Measurements from ENCODE around the gene ZMYND8.
A peak's percentile ranks its signal among the peaks of the same experiment; 100 is the strongest.
"Not testable (repeated sequence)": the region's sequence is repeated elsewhere in the genome, so short reads cannot be mapped to it uniquely, and the experiment has no call there.

Gene ZMYND8

GRCh38 chr20:47392721-47393073 is 36.2 kb upstream of the ZMYND8 start:
- in situ Hi-C loops (cut with MboI; ENCODE audit: low sequenced_read_pairs, unreplicated experiment), result loop anchor here (25.0 kb wide), 1 partner anchor 630 kb away; no protein-coding TSS in a partner anchor
- TF ChIP-seq, protein P1, sequence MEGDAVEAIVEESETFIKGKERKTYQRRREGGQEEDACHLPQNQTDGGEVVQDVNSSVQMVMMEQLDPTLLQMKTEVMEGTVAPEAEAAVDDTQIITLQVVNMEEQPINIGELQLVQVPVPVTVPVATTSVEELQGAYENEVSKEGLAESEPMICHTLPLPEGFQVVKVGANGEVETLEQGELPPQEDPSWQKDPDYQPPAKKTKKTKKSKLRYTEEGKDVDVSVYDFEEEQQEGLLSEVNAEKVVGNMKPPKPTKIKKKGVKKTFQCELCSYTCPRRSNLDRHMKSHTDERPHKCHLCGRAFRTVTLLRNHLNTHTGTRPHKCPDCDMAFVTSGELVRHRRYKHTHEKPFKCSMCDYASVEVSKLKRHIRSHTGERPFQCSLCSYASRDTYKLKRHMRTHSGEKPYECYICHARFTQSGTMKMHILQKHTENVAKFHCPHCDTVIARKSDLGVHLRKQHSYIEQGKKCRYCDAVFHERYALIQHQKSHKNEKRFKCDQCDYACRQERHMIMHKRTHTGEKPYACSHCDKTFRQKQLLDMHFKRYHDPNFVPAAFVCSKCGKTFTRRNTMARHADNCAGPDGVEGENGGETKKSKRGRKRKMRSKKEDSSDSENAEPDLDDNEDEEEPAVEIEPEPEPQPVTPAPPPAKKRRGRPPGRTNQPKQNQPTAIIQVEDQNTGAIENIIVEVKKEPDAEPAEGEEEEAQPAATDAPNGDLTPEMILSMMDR (IDR thresholded peaks at IDR 0.05; ENCODE audit: borderline replicate concordance, control extremely low read depth, extremely low read depth, insufficient read depth, missing control alignments), result no peak
- DNase-seq (ENCODE audit: low spot score), result no peak

- peak; percentile 50 for DNase-seq (ENCODE audit: low spot score)
- in situ Hi-C loops (cut with MboI; ENCODE audit: low sequenced_read_pairs, unreplicated experiment), result loop anchor here (25.0 kb wide), 1 partner anchor 630 kb away; no protein-coding TSS in a partner anchor
- TF ChIP-seq, protein P1 (IDR thresholded peaks at IDR 0.05; ENCODE audit: borderline replicate concordance, control extremely low read depth, extremely low read depth, insufficient read depth, missing control alignments), result no peak
Observed at GRCh38 chr20:47392015-47392720, 35.7 kb upstream of the ZMYND8 start.

GRCh38 chr20:47391276-47392010 is 34.9 kb upstream of the ZMYND8 start:
- in situ Hi-C loops (cut with MboI; ENCODE audit: low sequenced_read_pairs, unreplicated experiment), result loop anchor here (25.0 kb wide), 1 partner anchor 629 kb away; no protein-coding TSS in a partner anchor
- no peak for DNase-seq (ENCODE audit: low spot score)

GRCh38 chr20:47389867-47390347 is 33.4 kb upstream of the ZMYND8 start:
- TF ChIP-seq, protein P1 (IDR thresholded peaks at IDR 0.05; ENCODE audit: borderline replicate concordance, control extremely low read depth, extremely low read depth, insufficient read depth, missing control alignments), result no peak
- in situ Hi-C loops (cut with MboI; ENCODE audit: low sequenced_read_pairs, unreplicated experiment), result loop anchor here (25.0 kb wide), 1 partner anchor 628 kb away; no protein-coding TSS in a partner anchor
- DNase-seq (ENCODE audit: low spot score), result peak; percentile 49

More at GRCh38 chr20:47391276-47392010, 34.9 kb upstream of the ZMYND8 start:
- TF ChIP-seq, protein P1 (IDR thresholded peaks at IDR 0.05; ENCODE audit: borderline replicate concordance, control extremely low read depth, extremely low read depth, insufficient read depth, missing control alignments), result no peak

DNA sequence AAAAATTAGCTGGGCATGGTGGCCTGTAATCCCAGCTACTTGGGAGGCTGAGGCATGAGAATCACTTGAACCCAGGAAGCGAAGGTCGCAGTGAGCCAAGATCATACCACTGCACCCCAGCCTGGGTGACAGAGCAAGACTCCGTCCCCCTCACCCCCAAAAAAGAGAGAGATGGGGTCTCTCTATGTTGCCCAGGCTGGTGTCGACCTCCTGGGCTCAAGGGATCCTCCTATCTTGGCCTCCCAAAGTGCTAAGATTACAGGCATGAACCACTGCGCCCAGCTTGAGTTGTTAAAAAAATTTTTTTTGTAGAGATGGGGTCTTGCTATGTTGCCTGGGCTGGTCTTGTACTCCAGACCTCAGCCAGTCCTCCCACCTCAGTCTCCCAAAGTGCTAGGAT is 29.5 kb upstream of the ZMYND8 start:
- DNase-seq (ENCODE audit: low spot score), result not testable (repeated sequence)
- in situ Hi-C loops (cut with MboI; ENCODE audit: low sequenced_read_pairs, unreplicated experiment), result loop anchor here (25.0 kb wide), 1 partner anchor 624 kb away; no protein-coding TSS in a partner anchor

- no peak for DNase-seq (ENCODE audit: low spot score)
- TF ChIP-seq, protein P1 (IDR thresholded peaks at IDR 0.05; ENCODE audit: borderline replicate concordance, control extremely low read depth, extremely low read depth, insufficient read depth, missing control alignments), result no peak
- in situ Hi-C loops (cut with MboI; ENCODE audit: low sequenced_read_pairs, unreplicated experiment), result loop anchor here (5.0 to 25.0 kb wide), 2 partner anchors 186 to 621 kb away; no protein-coding TSS in a partner anchor
Observed at GRCh38 chr20:47382746-47383415, 26.4 kb upstream of the ZMYND8 start.

Measured in GM13976 (cell line).